Globus pallidus (tissue), 1 donor: Measurements from ENCODE around the gene PDE8A.
"Not testable (repeated sequence)": the region's sequence is repeated elsewhere in the genome, so short reads cannot be mapped to it uniquely, and the experiment has no call there.

Experiments
- DNase-seq: peaks from one replicate; pipeline ENCODE4 v3.0.0-alpha.2; 2015; ENCODE audit warnings: low spot score

Gene PDE8A

GRCh38 chr15:84991014-84991712, 9.5 kb downstream of the PDE8A start:
- DNase-seq, result no peak

- DNase-seq, result no peak
Observed at GRCh38 chr15:84992157-84992944, 10.7 kb downstream of the PDE8A start.

GRCh38 chr15:84996055-84996454, 14.4 kb downstream of the PDE8A start:
- DNase-seq, result no peak

- not testable (repeated sequence) for DNase-seq
Observed at GRCh38 chr15:84996714-84997113, 15.1 kb downstream of the PDE8A start.

GRCh38 chr15:84997214-84997613, 15.6 kb downstream of the PDE8A start:
- not testable (repeated sequence) for DNase-seq

GRCh38 chr15:85000189-85000864, 18.7 kb downstream of the PDE8A start:
- DNase-seq, result no peak

GRCh38 chr15:85000937-85001336, 19.3 kb downstream of the PDE8A start:
- DNase-seq, result no peak

- no peak for DNase-seq
Observed at GRCh38 chr15:85002517-85002916, 20.9 kb downstream of the PDE8A start.

- DNase-seq, result no peak
Observed at GRCh38 chr15:85003593-85004312, 22.1 kb downstream of the PDE8A start.

- DNase-seq, result no peak
Observed at GRCh38 chr15:85004550-85004949, 22.9 kb downstream of the PDE8A start.

- no peak for DNase-seq
Observed at GRCh38 chr15:85005319-85005718, 23.7 kb downstream of the PDE8A start.

GRCh38 chr15:85005746-85006145, 24.1 kb downstream of the PDE8A start:
- DNase-seq, result no peak

- no peak for DNase-seq
Observed at GRCh38 chr15:85006201-85006600, 24.5 kb downstream of the PDE8A start.

GRCh38 chr15:85006655-85007054, 25.0 kb downstream of the PDE8A start:
- no peak for DNase-seq

GRCh38 chr15:85007137-85007536, 25.5 kb downstream of the PDE8A start:
- DNase-seq, result no peak

GRCh38 chr15:85007741-85008397, 26.2 kb downstream of the PDE8A start:
- no peak for DNase-seq

- no peak for DNase-seq
Observed at GRCh38 chr15:85008474-85009260, 27.0 kb downstream of the PDE8A start.

GRCh38 chr15:85009435-85009834, 27.8 kb downstream of the PDE8A start:
- no peak for DNase-seq

- DNase-seq, result no peak
Observed at GRCh38 chr15:85010071-85010385, 28.4 kb downstream of the PDE8A start.

GRCh38 chr15:85010386-85011159, 28.9 kb downstream of the PDE8A start:
- DNase-seq, result no peak
